AG10803 (cell line): ENCODE data around the gene TRAPPC14.

Experiments used
- DNase-seq: peaks from one replicate; pipeline ENCODE4 v3.0.0; 2010; ENCODE audit warnings: low read depth
- H3K4me3 ChIP-seq: 2 replicates; pipeline ENCODE4 v1.5.1; 2011; ENCODE audit warnings: mild to moderate bottlenecking, low read length, control low read depth
- TF ChIP-seq, protein P1 (sequence below): conservative IDR thresholded peaks from 2 replicates; pipeline ENCODE4 v1.5.1; 2011; ENCODE audit warnings: mild to moderate bottlenecking, low read length, control low read depth, inconsistent platforms

Gene TRAPPC14

DNA sequence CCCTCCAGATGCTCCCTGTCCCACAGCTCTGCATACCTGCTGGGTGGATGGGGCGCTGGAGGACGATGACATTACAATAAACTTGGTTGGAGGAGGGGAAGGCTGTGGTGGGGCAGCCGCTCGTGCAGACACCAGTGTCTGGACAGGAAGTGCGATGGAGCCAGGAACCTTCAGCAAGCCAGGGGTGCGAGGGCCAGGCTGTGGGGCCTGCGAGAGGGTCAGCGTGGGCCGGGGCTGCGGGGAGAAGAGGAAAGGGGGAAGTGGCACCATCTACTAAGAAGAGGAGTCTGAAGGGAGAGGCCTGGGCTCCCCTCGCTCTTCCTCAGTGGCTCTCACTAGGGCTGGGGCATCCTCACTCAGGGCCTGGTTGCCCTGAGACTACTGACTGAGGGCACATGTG is 50.6 kb downstream of the TRAPPC14 start:
- H3K4me3 ChIP-seq, result no peak overlapping the region
- DNase-seq, result no peak
- TF ChIP-seq, protein P1, sequence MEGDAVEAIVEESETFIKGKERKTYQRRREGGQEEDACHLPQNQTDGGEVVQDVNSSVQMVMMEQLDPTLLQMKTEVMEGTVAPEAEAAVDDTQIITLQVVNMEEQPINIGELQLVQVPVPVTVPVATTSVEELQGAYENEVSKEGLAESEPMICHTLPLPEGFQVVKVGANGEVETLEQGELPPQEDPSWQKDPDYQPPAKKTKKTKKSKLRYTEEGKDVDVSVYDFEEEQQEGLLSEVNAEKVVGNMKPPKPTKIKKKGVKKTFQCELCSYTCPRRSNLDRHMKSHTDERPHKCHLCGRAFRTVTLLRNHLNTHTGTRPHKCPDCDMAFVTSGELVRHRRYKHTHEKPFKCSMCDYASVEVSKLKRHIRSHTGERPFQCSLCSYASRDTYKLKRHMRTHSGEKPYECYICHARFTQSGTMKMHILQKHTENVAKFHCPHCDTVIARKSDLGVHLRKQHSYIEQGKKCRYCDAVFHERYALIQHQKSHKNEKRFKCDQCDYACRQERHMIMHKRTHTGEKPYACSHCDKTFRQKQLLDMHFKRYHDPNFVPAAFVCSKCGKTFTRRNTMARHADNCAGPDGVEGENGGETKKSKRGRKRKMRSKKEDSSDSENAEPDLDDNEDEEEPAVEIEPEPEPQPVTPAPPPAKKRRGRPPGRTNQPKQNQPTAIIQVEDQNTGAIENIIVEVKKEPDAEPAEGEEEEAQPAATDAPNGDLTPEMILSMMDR, result no peak

DNA sequence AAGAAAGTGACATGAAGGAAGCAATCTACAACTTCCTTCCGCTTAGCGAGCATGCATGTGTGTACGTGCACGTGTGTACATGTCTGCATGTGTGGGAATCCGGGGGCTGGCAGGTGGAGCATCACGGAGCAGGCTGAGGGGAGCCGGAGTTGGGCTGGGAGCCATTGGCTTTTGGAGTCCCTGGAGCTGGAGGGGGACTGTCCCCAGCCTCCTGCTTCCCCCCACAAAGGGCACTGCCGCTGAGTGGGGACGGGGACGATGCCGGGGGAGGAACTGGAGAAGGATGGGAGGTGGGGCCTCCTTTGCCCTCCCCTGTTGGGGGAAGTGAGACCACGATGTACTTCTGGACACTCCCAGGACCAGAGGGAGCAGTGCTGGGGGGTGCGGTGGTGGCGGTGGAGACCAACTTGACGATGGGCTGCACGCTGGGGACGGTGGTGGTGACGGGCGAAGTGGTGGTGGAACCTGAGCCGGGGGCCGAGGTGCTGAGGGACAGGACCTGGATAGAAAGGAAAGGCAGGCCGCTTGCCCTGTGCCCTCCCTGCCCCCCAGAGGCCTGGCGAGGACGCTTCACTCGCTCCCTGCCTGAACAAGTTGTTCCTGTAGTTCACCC is 51.3 kb downstream of the TRAPPC14 start:
- DNase-seq, result no peak
- TF ChIP-seq, protein P1, result no peak

DNA sequence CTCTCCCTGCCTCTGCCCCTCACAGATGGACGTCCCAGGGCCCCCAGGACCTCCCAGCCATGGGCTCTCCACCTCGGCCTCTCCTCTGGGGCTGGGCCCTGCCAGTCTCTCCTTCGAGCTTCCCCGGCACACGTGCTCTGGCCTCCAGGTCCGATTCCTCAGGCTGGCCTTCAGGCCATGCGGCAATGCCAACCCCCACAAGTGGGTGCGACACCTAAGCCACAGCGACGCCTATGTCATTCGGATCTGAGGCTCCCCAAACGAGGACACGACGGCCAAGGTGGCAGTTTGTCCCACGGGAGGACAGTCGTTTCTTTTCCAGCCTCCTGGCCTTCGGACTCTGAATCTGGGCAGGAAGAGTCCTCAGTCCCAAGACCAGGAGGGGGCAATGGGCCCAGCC is 51.9 kb downstream of the TRAPPC14 start:
- TF ChIP-seq, protein P1, result no peak
- no peak for DNase-seq
- H3K4me3 ChIP-seq, result no peak overlapping the region

More for the DNA sequence above, 51.3 kb downstream of the TRAPPC14 start:
- H3K4me3 ChIP-seq, result no peak overlapping the region

DNA sequence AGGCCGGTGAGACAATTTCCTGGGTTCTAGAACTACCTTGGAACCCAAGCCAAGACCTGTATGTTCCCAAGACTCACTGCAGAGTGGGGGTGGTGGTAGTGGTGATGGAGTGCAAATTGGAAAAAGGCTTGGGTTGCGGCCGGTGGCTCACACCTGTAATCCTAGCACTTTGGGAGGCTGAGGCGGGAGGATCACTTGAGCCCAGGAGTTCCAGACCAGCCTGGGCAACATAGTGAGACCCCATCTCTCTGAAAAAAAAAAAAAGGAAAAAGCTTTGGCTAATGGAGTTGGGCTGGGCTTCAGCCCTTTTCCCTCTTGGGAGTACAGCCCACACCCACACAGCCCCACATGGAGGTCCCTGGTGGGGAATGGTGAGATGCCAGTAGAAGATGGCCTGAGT is 53.0 kb downstream of the TRAPPC14 start:
- DNase-seq, result no peak
- no peak overlapping the region for H3K4me3 ChIP-seq
- TF ChIP-seq, protein P1, result no peak
